GM23338 (cell line): ENCODE data around the gene CENPP. TPM values are rescaled to one million over a fixed set of nuclear protein-coding genes. Genes with fewer than 3 reads are reported as not detected.

Experiments used
- ATAC-seq: fragments of 200-7000 bp; cut with Tn5 transposase; 3 replicates; pipeline ENCODE4 v1.9.1; 2020
- DNase-seq: peaks from one replicate; pipeline ENCODE4 v3.0.0-alpha.2; 2015; ENCODE audit warnings: low spot score
- H2AFZ ChIP-seq: fragments of 200-600 bp; sonication (generic); 2 replicates; pipeline ENCODE4 v1.8.0; 2016; ENCODE audit warnings: antibody characterized with exemption, mild to moderate bottlenecking, moderate library complexity
- H3F3A ChIP-seq: fragments of 200-600 bp; sonication (generic); replicated peaks from 2 replicates; pipeline ENCODE4 v1.8.0; 2017; ENCODE audit warnings: antibody characterized with exemption, mixed run types, low read depth
- H3K27ac ChIP-seq: fragments of 200-600 bp; sonication (generic); 2 replicates; pipeline ENCODE4 v1.6.1; 2016; ENCODE audit warnings: low read depth
- H3K27me3 ChIP-seq: fragments of 200-600 bp; sonication (generic); 2 replicates; pipeline ENCODE4 v1.8.0; 2016; ENCODE audit warnings: mild to moderate bottlenecking, mixed run types, moderate library complexity; ENCODE audit not compliant: insufficient read depth
- H3K36me3 ChIP-seq: fragments of 200-600 bp; sonication (generic); 2 replicates; pipeline ENCODE4 v1.8.0; 2016; ENCODE audit warnings: mild to moderate bottlenecking; ENCODE audit not compliant: insufficient read depth
- H3K4me1 ChIP-seq: fragments of 200-600 bp; sonication (generic); 2 replicates; pipeline ENCODE4 v1.8.0; 2016; ENCODE audit warnings: mild to moderate bottlenecking, moderate library complexity; ENCODE audit not compliant: insufficient read depth
- H3K4me2 ChIP-seq: fragments of 200-600 bp; sonication (generic); 2 replicates; pipeline ENCODE4 v1.7.1; 2017; ENCODE audit warnings: mixed run types
- H3K4me3 ChIP-seq: fragments of 200-600 bp; sonication (generic); 2 replicates; pipeline ENCODE4 v1.6.1; 2016; ENCODE audit warnings: mixed run types
- H3K79me2 ChIP-seq: fragments of 200-600 bp; sonication (generic); replicated peaks from 2 replicates; pipeline ENCODE4 v1.8.0; 2017; ENCODE audit warnings: mild to moderate bottlenecking; ENCODE audit not compliant: insufficient read depth
- H3K9me2 ChIP-seq: fragments of 200-600 bp; sonication (generic); 2 replicates; pipeline ENCODE4 v1.8.0; 2017; ENCODE audit not compliant: insufficient read depth
- H4K20me1 ChIP-seq: fragments of 200-600 bp; sonication (generic); replicated peaks from 2 replicates; pipeline ENCODE4 v1.8.0; 2017; ENCODE audit warnings: mild to moderate bottlenecking; ENCODE audit not compliant: insufficient read depth
- H3K27ac Mint-ChIP-seq: 2 replicates; pipeline ENCODE4 v1.8.0; 2020; ENCODE audit warnings: inconsistent platforms, mild to moderate bottlenecking, moderate library complexity, mixed read lengths
- H3K27me3 Mint-ChIP-seq: 3 replicates; pipeline ENCODE4 v1.8.0; 2022; ENCODE audit warnings: low read depth, mild to moderate bottlenecking, moderate library complexity, mixed read lengths, inconsistent platforms; ENCODE audit not compliant: insufficient read depth, poor library complexity
- H3K36me3 Mint-ChIP-seq: 3 replicates; pipeline ENCODE4 v1.8.0; 2021; ENCODE audit warnings: low read depth, mild to moderate bottlenecking, inconsistent platforms, moderate library complexity, mixed read lengths
- H3K4me1 Mint-ChIP-seq: 3 replicates; pipeline ENCODE4 v1.8.0; 2020; ENCODE audit warnings: mild to moderate bottlenecking, inconsistent platforms, mixed read lengths
- H3K4me3 Mint-ChIP-seq: 3 replicates; pipeline ENCODE4 v1.8.0; 2021; ENCODE audit warnings: moderate library complexity, mild to moderate bottlenecking, inconsistent platforms, mixed read lengths
- H3K9me3 Mint-ChIP-seq: 3 replicates; pipeline ENCODE4 v1.8.0; 2020; ENCODE audit warnings: moderate library complexity, mild to moderate bottlenecking, inconsistent platforms, mixed read lengths
- CREB1 ChIP-seq: fragments of 250-450 bp; sonication (Bioruptor Pico); IDR thresholded peaks from 2 replicates; pipeline ENCODE4 v1.5.0; 2020; ENCODE audit warnings: low read depth, mild to moderate bottlenecking, moderate library complexity
- CTCF ChIP-seq, 2 experiments: fragments of 200-600 bp in 1 of 2; sonication (generic) in 1 of 2; conservative IDR thresholded peaks; 2 replicates each; pipeline versions ENCODE4 v1.5.1 to v1.6.1; 2016 to 2017; ENCODE audit warnings: antibody characterized with exemption in 2 of 2, low read depth in 2 of 2, mild to moderate bottlenecking in 2 of 2, moderate library complexity in 1 of 2
- ETS1 ChIP-seq: IDR thresholded peaks from 2 replicates; pipeline ENCODE4 v1.6.1; 2016; ENCODE audit warnings: antibody characterized with exemption
- EZH2 ChIP-seq: fragments of 200-600 bp; sonication (generic); IDR thresholded peaks from one replicate; pipeline ENCODE4 v1.8.0; 2017; ENCODE audit warnings: antibody characterized with exemption, mild to moderate bottlenecking, low read depth; ENCODE audit not compliant: unreplicated experiment
- EZH2phosphoT487 ChIP-seq: fragments of 200-600 bp; sonication (generic); IDR thresholded peaks from one replicate; pipeline ENCODE4 v1.8.1; 2018; ENCODE audit warnings: antibody characterized with exemption; ENCODE audit not compliant: unreplicated experiment
- JUNB ChIP-seq: IDR thresholded peaks from one replicate; pipeline ENCODE4 v1.6.1; 2016; ENCODE audit warnings: antibody characterized with exemption; ENCODE audit not compliant: unreplicated experiment
- NANOG ChIP-seq: IDR thresholded peaks from 2 replicates; pipeline ENCODE4 v1.6.1; 2016; ENCODE audit warnings: antibody characterized with exemption, borderline replicate concordance
- POLR2AphosphoS5 ChIP-seq: IDR thresholded peaks from 2 replicates; pipeline ENCODE4 v1.6.1; 2016; ENCODE audit warnings: antibody characterized with exemption, low read depth
- REST ChIP-seq: IDR thresholded peaks from one replicate; pipeline ENCODE4 v1.6.1; 2018; ENCODE audit warnings: antibody characterized with exemption; ENCODE audit not compliant: unreplicated experiment
- STAT1 ChIP-seq: IDR thresholded peaks from one replicate; pipeline ENCODE4 v1.6.1; 2016; ENCODE audit warnings: antibody characterized with exemption; ENCODE audit not compliant: unreplicated experiment
- ZNF114 ChIP-seq: fragments of 250-450 bp; sonication (Bioruptor Pico); IDR thresholded peaks from 2 replicates; pipeline ENCODE4 v1.5.0; 2020; ENCODE audit warnings: mild to moderate bottlenecking, moderate library complexity
- ZNF331 ChIP-seq: fragments of 250-450 bp; sonication (Bioruptor Pico); IDR thresholded peaks from 2 replicates; pipeline ENCODE4 v1.5.0; 2020; ENCODE audit warnings: low read depth, mild to moderate bottlenecking, moderate library complexity
- ZNF462 ChIP-seq: fragments of 250-450 bp; sonication (Bioruptor Pico); IDR thresholded peaks from 2 replicates; pipeline ENCODE4 v1.5.0; 2020; ENCODE audit warnings: mild to moderate bottlenecking, moderate library complexity
- polyA plus RNA-seq: library from polyadenylated mRNA; unstranded; fragments of >200 nt; fragmentation: Nextera tagmentation; extraction: Ambion mirVana; gene quantifications from 2 replicates; pipeline ENCODE4 v1.2.1, GENCODE V29; 2016
- total RNA-seq: library from RNA; depleted of rRNA; stranded (reverse); fragments of >200 nt; shearing (Covaris generic); gene quantifications from 2 replicates; pipeline ENCODE4 v1.2.3, GENCODE V29; 2014

Gene CENPP
- total and polyA plus RNA-seq, 2 experiments from 2014 or later: 11.0 to 12.6 TPM

- peaks cover 1% of the 10 kb centered on the region; the same call in 2 of the 3 replicates for H3K4me1 Mint-ChIP-seq
- no peak overlapping the region for H3K4me2 ChIP-seq
- ATAC-seq: no peak
- H3F3A ChIP-seq: no peaks in the 10 kb centered on the region
- no peak overlapping the region for H2AFZ ChIP-seq
- H3K4me3 Mint-ChIP-seq: no peak overlapping the region
- peaks cover 20% of the 10 kb centered on the region for H3K36me3 Mint-ChIP-seq
- no peaks in the 10 kb centered on the region; the same call in 1 of the 2 replicates for H4K20me1 ChIP-seq
- no peaks in the 10 kb centered on the region for H3K27me3 ChIP-seq
- TF ChIP-seq EZH2 (no peak), ETS1 (no peak), NANOG (no peak), REST (no peak), EZH2phosphoT487 (no peak), STAT1 (no peak), JUNB (no peak), ZNF331 (CRISPR knock-in tag) (no peak), CREB1 (CRISPR knock-in tag) (no peak), POLR2AphosphoS5 (no peak), CTCF (conservative IDR thresholded peaks at IDR 0.05; ENCODE audit: low read depth in 2 of 2) (no peak), ZNF462 (CRISPR knock-in tag) (no peak), ZNF114 (CRISPR knock-in tag) (no peak)
- no peak for DNase-seq
- no peak overlapping the region for H3K27ac ChIP-seq
- H3K9me3 Mint-ChIP-seq: no peaks in the 10 kb centered on the region
- H3K4me3 ChIP-seq: no peak overlapping the region
- no peaks in the 10 kb centered on the region; the same call in none of the 2 replicates for H3K79me2 ChIP-seq
- H3K9me2 ChIP-seq: no peaks in the 10 kb centered on the region
- H3K4me1 ChIP-seq: 0 out of 2 replicates have a peak, but pooled peaks cover 2% of the 10 kb centered on the region
- no peak overlapping the region for H3K27ac Mint-ChIP-seq
- no peaks in the 10 kb centered on the region for H3K36me3 ChIP-seq
- H3K27me3 Mint-ChIP-seq: peaks cover 7% of the 10 kb centered on the region
Measured at GRCh38 chr9:92654481-92655301, 328.9 kb downstream of the CENPP start.
